Measurements from ENCODE around the gene IL22RA1.

IL22RA1 gene

DNA sequence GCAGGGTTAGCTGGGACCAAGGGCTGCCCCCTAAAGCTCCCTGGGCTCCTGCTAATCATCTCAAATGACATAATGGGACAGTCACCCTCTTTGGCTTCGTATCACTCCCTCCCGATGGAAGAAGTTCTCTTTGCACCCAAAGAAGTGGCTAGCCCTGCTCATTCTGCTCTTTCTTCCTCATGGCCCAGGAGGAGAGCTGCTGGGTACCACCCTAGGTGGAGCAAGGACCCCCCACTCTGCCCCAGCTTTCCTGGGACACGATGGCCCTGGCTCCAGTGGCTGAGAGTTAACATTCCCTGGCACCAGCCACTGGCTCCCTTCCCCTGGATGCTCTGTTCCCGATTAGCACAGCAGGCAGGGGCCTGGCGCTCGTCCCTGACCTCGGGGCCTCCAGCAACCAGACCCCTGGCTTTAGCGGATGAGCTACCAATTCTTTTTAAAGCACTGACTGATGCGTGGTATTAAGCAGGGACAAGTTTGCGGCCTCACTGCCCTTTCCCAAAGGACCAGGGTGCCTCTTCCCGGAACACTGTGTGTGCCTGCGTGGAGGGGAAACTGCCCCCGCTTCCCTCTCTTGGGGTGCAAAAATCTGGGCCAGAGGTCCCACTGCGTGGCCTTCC is 32.2 kb downstream of the IL22RA1 start:
- TF ChIP-seq TEAD4 (IDR thresholded peaks at IDR 0.05) = no peak
- TF ChIP-seq, protein P1, sequence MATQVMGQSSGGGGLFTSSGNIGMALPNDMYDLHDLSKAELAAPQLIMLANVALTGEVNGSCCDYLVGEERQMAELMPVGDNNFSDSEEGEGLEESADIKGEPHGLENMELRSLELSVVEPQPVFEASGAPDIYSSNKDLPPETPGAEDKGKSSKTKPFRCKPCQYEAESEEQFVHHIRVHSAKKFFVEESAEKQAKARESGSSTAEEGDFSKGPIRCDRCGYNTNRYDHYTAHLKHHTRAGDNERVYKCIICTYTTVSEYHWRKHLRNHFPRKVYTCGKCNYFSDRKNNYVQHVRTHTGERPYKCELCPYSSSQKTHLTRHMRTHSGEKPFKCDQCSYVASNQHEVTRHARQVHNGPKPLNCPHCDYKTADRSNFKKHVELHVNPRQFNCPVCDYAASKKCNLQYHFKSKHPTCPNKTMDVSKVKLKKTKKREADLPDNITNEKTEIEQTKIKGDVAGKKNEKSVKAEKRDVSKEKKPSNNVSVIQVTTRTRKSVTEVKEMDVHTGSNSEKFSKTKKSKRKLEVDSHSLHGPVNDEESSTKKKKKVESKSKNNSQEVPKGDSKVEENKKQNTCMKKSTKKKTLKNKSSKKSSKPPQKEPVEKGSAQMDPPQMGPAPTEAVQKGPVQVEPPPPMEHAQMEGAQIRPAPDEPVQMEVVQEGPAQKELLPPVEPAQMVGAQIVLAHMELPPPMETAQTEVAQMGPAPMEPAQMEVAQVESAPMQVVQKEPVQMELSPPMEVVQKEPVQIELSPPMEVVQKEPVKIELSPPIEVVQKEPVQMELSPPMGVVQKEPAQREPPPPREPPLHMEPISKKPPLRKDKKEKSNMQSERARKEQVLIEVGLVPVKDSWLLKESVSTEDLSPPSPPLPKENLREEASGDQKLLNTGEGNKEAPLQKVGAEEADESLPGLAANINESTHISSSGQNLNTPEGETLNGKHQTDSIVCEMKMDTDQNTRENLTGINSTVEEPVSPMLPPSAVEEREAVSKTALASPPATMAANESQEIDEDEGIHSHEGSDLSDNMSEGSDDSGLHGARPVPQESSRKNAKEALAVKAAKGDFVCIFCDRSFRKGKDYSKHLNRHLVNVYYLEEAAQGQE (IDR thresholded peaks at IDR 0.05; ENCODE audit: low read depth) = no peak
- TF ChIP-seq ZBTB7A (IDR thresholded peaks at IDR 0.05; ENCODE audit: low read depth) = no peak
- TF ChIP-seq USF1 (IDR thresholded peaks at IDR 0.05) = no peak
- no peak for TF ChIP-seq FOXM1 (IDR thresholded peaks at IDR 0.05; ENCODE audit: borderline replicate concordance, low read depth)
- TF ChIP-seq, protein P2, sequence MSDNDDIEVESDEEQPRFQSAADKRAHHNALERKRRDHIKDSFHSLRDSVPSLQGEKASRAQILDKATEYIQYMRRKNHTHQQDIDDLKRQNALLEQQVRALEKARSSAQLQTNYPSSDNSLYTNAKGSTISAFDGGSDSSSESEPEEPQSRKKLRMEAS (IDR thresholded peaks at IDR 0.05) = no peak
- no peak for TF ChIP-seq TCF12 (IDR thresholded peaks at IDR 0.05; ENCODE audit: low read depth)
- TF ChIP-seq NFIC (IDR thresholded peaks at IDR 0.05) = no peak
- TF ChIP-seq CREB1 (IDR thresholded peaks at IDR 0.05; ENCODE audit: low read depth) = no peak
- no peak for TF ChIP-seq TAF1 (IDR thresholded peaks at IDR 0.05; ENCODE audit: low read depth)
- TF ChIP-seq CEBPB (IDR thresholded peaks at IDR 0.05) = no peak
- no peak for TF ChIP-seq EGR1 (IDR thresholded peaks at IDR 0.05)
- no peak for TF ChIP-seq RAD21 (IDR thresholded peaks at IDR 0.05; ENCODE audit: low read depth)
- TF ChIP-seq EP300 (IDR thresholded peaks at IDR 0.05; ENCODE audit: borderline replicate concordance) = no peak
- TF ChIP-seq YY1 (IDR thresholded peaks at IDR 0.05; ENCODE audit: low read depth) = no peak

GRCh38 chr1:24109686-24110475 is 33.1 kb downstream of the IL22RA1 start:
- TF ChIP-seq NFIC (IDR thresholded peaks at IDR 0.05) (no peak), RAD21 (IDR thresholded peaks at IDR 0.05; ENCODE audit: low read depth) (no peak), TEAD4 (IDR thresholded peaks at IDR 0.05) (no peak), ZBTB7A (IDR thresholded peaks at IDR 0.05; ENCODE audit: low read depth) (no peak), TAF1 (IDR thresholded peaks at IDR 0.05; ENCODE audit: low read depth) (no peak), CEBPB (IDR thresholded peaks at IDR 0.05) (no peak), USF1 (IDR thresholded peaks at IDR 0.05) (no peak), YY1 (IDR thresholded peaks at IDR 0.05; ENCODE audit: low read depth) (no peak), EGR1 (IDR thresholded peaks at IDR 0.05) (no peak), TCF12 (IDR thresholded peaks at IDR 0.05; ENCODE audit: low read depth) (no peak), CREB1 (IDR thresholded peaks at IDR 0.05; ENCODE audit: low read depth) (no peak), EP300 (IDR thresholded peaks at IDR 0.05; ENCODE audit: borderline replicate concordance) (no peak)
- TF ChIP-seq, protein P1 (IDR thresholded peaks at IDR 0.05; ENCODE audit: low read depth) = no peak

DNA sequence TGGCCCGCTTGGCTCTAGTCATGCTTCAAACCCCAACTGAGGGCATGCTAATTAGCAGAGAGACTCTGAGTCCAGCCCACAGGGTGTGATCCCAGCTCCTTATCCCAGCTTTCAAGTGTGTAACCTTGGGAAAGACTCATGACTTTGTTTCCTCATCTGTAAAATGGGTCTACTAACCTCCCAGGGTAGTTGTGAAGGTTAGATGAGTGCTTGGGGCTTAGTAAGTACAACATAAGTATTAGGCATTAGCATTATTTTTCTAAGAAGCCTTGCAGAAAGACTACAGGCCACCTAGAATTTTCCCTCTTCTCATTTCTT is 33.8 kb downstream of the IL22RA1 start:
- TF ChIP-seq TCF12 (IDR thresholded peaks at IDR 0.05; ENCODE audit: low read depth) = no peak

DNA sequence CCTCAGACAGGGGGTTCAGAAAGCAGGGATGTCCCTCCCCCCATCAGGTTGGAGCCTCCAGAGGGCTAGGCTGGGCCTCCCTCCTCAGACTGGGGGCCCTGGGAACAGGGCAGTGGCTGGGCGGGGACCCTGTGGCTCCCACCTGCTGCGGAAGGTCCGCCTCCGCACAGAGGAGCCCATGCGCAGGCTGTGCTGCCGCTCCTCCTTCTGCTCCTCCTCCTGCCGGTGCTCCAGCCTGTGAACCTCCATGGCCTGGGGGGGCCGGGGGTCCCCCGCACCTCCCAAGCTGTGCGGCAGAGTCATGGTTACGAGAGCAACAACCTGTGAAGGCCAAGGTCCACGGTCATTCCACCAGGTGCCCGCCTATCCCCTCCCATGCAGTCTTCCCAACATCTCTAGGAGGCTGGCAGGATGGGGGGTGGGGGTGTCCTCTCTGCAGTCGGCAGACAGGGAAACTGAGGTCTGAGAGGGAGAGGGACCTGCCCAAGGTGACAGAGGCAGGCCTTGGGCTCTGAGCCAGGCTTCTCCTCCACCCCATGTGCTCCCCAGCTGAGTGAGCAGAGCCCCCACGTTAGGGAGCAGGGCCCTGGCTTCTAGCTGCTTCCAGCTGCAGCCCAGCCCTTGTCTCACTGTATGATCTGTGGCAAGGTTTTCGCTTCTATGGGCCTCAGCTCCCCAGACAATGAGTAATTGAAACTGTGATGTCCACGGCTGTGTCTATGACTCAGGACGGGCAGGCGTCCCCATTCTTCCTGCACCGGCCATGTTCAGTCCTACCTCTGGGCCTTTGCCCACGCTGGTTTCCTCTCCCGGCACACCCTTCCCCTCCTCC is 34.4 kb downstream of the IL22RA1 start:
- TF ChIP-seq EGR1 (IDR thresholded peaks at IDR 0.05) (no peak), TEAD4 (IDR thresholded peaks at IDR 0.05) (no peak), RAD21 (IDR thresholded peaks at IDR 0.05; ENCODE audit: low read depth) (no peak), USF1 (IDR thresholded peaks at IDR 0.05) (no peak), FOXM1 (IDR thresholded peaks at IDR 0.05; ENCODE audit: borderline replicate concordance, low read depth) (no peak), TCF12 (IDR thresholded peaks at IDR 0.05; ENCODE audit: low read depth) (no peak), YY1 (IDR thresholded peaks at IDR 0.05; ENCODE audit: low read depth) (no peak), CEBPB (IDR thresholded peaks at IDR 0.05) (no peak), CREB1 (IDR thresholded peaks at IDR 0.05; ENCODE audit: low read depth) (no peak), ZBTB7A (IDR thresholded peaks at IDR 0.05; ENCODE audit: low read depth) (no peak)
- TF ChIP-seq, protein P1 (IDR thresholded peaks at IDR 0.05; ENCODE audit: low read depth) = no peak
- TF ChIP-seq, protein P2 (IDR thresholded peaks at IDR 0.05) = no peak

Measured in Ishikawa (cell line).